HG03097 (cell line): ENCODE measurements around the gene FAM174C.
A peak's percentile ranks its signal among the peaks of the same experiment; 100 is the strongest.
"Not testable (repeated sequence)": the region's sequence is repeated elsewhere in the genome, so short reads cannot be mapped to it uniquely, and the experiment has no call there.

ENCODE experiments used
- ATAC-seq: cut with Tn5 transposase; IDR thresholded peaks from one replicate; pipeline ENCODE4 v1.9.1; 2021; ENCODE audit not compliant: unreplicated experiment, low FRiP score

Gene FAM174C

GRCh38 chr19:1237027-1237659 lies 38.2 kb upstream of the FAM174C start:
- ATAC-seq: no peak

- ATAC-seq: no peak
Observed at GRCh38 chr19:1237754-1238368, 37.5 kb upstream of the FAM174C start, which contains the start of gene CBARP. TSS of gene CBARP (minus strand) at chr19:1238005. CDS start at chr19:1236100, 1,905 bp downstream.

- no peak for ATAC-seq
Observed at GRCh38 chr19:1238369-1239303, 36.7 kb upstream of the FAM174C start.

DNA sequence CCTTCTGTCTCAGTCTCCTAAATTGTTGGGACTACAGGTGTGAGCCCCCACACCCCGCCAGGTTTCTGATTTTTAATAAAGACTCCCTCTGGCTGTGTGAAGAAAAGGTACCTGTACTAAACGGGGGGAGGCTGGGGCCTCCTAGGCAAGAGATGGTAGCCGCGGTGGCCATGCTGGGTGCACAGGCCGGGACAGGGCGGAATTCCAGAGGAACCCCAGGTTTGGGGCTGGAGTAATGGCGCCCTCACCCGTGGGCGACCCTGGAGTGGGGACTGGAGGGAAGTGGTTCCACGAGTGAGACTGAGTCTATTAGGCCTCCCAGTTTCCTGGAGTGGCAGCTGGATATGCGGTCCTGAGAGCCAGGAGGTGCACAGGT lies 35.9 kb upstream of the FAM174C start:
- ATAC-seq: no peak

GRCh38 chr19:1239796-1240737 lies 35.3 kb upstream of the FAM174C start:
- ATAC-seq: peak; percentile 31

DNA sequence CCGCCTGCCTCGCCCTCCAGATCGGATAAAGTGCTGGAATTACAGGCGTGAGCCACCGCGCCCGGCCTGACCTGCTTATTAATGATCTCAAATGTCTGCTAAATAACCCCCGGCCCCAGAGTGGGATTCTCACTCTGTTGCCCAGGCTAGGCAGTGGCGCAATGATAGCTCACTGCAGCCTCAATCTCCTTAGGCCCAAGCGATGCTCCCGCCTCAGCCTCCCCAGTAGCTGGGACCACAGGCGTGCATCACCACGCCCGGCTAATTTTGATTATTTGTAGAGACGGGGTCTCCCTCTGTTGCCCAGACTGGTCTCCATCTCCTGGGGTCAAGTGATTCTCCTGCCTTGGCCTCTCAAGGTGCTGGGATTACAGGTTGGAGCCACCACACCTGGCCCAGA lies 34.4 kb upstream of the FAM174C start:
- ATAC-seq: no peak

GRCh38 chr19:1241417-1242095 lies 33.8 kb upstream of the FAM174C start, which contains the start of gene ATP5F1D:
TSS of gene ATP5F1D (plus strand) at chr19:1241751. CDS start at chr19:1241851, 100 bp downstream.
- peak; percentile 57 for ATAC-seq

GRCh38 chr19:1243768-1244692 lies 31.3 kb upstream of the FAM174C start:
- no peak for ATAC-seq

- ATAC-seq: no peak
Observed at GRCh38 chr19:1244693-1245451, 30.5 kb upstream of the FAM174C start.

DNA sequence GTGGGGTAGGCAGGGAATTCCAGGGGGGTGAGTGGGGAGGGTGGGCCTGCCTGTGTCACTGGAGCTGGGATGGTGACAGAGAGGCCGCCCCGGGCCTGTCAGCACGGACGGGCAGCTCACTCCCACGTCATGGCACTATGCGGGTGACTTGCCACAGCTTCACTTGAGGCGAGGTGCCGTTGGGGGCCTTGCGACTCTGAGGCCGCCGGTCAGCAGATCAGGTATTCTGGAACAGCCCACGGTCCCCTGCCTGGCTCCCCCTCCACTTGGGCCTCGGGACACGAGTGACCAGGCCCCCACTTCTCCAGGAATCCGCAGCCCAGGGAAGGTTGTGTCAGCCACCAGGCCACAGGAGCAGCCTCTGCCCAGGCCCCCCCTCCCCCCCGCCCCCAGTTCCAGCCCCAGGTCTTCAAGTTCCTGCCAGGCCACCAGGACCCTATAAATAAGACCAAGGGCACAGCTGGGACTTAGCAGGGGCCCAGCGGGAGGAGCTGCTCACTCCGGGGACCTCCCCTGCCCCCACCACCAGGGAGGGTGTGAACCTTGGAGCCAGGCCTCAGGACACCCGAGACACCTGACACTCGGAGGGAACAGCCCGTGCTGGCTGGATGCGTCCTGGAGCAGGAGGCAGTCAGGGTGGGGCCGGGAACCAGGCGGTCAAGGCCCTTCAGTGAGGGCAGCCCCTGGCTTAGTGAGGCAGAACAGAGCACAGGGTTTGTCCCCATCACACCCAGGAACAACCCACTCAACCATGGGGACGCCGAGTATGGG lies 29.7 kb upstream of the FAM174C start:
- no peak for ATAC-seq

- not testable (repeated sequence) for ATAC-seq
Observed at GRCh38 chr19:1246265-1247087, 28.9 kb upstream of the FAM174C start.

DNA sequence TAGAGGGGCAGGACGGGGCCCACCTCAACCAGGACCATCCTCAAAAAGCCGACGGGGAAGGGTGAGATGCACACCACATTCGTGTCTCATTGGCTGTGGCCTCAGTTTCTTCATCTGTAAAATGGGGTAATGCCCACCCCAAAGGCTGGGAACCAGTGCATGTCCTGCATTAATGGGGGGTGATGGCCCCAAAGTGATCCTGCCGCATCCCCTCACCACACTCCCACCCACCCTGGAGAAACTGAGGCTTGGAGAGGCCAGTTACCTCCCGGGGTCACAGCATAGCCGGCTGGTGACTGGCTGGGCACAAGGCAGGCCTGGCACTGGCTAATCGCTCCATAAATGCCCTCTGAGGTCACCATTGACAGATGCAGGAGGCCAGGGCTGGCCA lies 27.6 kb upstream of the FAM174C start:
- no peak for ATAC-seq

GRCh38 chr19:1248139-1248785 lies 27.1 kb upstream of the FAM174C start, which contains the start of gene MIDN:
TSS of gene MIDN (plus strand) at chr19:1248583. CDS start at chr19:1250297, 1,714 bp downstream.
- peak; percentile 9 for ATAC-seq

- peak; percentile 26 for ATAC-seq
Observed at GRCh38 chr19:1248786-1249297, 26.5 kb upstream of the FAM174C start.

DNA sequence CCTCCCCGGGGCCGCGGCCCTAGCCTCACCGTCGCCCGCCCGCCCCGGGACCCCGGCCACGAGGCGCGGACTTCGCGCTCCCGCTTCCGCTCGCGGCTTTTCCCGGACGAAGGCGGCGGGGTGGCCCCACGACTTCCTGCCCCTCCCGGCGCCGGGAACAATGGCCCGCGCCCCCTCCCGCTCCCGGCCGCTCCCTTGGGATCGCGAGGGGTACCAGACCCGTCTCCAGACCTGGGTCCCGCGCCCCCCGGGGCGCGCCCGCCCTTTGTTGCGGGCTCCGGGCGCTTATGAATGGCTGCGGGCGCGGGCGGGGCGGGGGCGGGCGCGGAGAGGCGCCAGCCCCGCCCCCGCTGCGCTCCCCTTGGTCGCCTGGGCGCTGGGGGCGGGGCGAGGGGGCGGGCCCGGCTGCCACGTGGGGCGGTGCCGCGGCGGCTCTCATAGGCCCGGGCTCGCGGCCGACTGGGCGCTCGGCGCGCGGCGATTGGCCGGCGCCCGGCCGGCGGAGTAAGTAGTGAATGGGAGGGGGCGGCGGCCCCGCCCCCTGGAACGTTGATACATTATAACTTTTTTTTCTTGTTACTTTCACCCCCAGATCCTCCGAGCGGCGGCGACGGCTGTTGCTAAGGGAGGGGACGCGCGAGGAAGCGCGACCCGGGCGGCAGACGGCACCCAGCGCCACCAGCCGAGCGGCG lies 25.9 kb upstream of the FAM174C start:
- ATAC-seq: peak; percentile 39
